Activated CD8-positive, alpha-beta memory T cell treated with anti-CD3 and anti-CD28 coated beads, Interleukin-2, amount 50 U/mL, for 48 hours (primary cell): ENCODE results near the gene BUB3.

ENCODE experiments used
- DNase-seq: peaks from one replicate; pipeline ENCODE4 v3.0.0-alpha.2; 2020

The BUB3 gene

DNA sequence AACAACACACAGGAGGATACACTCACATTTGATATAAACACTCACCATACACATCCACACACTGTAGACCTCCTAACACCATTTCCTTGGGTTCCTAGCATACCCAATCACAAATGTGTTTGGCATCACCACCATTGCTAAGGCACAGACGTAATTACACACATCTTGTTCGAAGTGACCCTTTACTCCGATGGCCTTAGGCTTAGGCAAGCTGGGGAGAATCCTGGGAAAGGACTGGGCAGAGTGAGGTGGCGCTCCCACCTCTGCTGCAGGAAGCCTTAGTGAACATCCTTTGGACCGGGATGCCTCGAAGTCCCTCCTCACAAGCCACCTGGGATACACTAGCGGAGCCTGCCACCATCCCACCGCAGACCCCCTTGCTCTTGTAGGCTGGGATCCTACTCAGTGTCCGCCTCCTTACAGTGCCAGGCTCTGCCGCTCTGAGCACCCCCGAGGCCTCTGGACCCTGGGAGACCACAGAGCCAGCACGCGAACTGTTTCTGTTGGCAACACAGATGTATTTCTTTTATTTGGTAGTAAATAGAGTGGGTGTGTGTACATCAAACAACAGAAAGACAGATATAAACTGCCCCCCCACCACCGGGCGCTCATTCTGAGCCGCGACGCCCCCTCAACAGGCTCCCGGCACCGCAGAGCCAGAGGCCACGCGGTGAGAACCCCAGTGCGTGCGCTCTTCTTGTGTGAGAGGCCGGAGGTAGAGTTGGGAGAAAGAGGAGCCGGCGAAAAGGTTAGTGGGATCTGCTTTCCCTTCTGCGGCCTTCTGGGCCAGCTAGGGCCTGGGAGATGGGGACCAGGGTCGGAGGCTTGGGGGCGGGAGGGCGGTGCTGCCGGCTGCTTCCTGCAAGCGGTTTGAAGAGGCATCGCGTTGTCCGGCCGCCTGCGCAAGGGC is 12.2 kb upstream of the BUB3 start:
- DNase-seq: no peak

- no peak for DNase-seq
These were observed 11.5 kb upstream of the BUB3 start for GRCh38 chr10:123142701-123143161.

DNA sequence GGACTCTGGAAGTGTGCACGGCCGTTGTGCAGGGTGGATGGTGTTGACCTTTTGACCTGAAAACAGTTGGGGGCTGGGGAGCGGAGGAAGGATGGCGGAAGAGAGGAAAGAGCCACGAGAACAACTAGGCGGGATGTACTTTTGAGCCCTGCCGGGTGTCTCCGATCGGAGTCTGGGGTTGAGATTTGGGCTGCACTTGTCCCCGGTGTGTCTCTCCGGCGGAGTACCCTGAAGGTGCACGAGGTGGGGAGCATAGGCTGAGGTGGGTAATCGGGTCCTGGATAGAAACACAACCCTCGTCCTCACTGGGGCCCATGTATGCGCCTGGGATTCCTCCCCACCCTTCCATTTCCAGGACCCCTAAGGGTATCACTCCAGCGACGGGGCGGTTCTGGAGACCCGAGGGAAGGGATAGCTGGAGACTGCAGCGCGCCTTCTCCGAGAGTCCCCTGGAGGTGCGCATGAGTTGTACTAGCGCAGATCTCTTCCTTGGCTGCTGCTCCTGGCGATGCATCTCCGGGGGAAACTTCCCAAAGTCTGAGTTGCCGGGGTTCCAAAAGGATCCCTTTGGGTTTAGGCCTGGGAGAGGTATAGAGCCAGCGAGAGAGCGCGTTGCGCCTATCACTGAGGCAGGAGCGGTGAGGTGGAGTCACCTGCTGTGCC is 10.9 kb upstream of the BUB3 start:
- no peak for DNase-seq

GRCh38 chr10:123143825-123144168 is 10.4 kb upstream of the BUB3 start:
- no peak for DNase-seq

- peak; percentile 61 for DNase-seq
These were observed 9.3 kb upstream of the BUB3 start for GRCh38 chr10:123144697-123145541.

DNA sequence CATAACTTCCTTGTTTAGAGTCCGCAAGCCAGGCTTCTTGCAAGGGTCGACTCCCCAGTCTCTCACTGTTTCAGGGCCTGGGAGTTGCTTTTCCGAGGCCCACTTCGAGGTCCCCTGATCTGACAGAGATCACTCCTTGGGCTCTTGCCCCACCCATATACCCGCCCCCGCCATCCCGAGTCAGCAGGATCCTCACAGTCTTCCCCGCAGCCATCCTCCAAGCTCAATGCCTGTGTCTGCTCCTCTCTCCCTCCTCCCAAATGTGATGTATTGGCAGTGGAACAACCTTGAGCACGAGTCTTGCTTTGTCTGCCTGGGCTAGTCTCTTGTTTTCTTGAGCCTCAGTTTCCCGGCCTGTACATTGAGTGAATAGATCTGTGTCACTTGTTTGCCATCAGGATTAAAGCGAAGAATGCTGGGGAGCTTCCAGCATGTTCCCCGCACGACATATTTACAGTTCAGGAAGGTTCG is 8.6 kb upstream of the BUB3 start:
- DNase-seq: no peak

DNA sequence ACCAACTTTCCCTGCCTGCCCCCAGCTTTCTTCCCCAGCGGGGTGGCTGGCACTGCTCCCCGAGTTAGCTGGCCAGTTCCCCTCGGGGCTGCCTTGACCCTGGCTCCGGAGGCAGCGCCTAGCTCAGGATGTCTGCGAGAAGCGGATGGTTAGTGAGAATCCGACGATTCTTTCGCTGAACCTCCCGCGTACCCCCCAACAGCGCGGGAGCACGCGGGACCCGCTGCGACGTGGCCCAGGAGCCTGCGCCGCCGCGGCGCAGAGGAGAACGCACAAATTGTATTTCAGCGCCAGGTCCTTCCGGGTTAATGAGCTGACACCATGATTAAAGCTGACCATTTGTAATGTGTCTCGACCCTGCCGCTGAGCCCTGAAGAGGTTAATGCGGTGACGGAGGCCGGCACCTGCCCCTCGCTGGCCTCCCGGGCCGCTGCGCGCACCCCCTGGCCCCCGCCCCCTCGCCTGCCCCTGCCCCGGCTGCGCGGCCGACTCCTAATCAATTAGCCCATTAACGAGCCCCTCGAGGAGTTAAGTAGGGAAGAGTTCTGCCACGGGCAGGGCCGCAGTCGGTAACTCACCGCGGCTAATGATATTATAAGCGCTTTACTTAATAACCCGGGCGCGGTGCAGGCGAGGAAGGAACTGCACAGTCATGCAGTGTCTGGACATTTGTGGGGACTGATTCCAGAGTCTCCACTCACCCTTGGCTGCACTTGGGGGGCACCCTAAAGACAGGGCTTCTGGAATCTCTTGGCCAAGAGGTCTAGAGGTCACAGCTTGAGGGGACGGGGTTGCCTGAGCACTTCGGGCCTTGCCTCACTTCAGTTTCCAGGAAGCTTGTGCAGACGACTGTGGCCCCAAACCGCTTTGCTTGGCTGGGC is 7.9 kb upstream of the BUB3 start:
- peak; percentile 59 for DNase-seq

DNA sequence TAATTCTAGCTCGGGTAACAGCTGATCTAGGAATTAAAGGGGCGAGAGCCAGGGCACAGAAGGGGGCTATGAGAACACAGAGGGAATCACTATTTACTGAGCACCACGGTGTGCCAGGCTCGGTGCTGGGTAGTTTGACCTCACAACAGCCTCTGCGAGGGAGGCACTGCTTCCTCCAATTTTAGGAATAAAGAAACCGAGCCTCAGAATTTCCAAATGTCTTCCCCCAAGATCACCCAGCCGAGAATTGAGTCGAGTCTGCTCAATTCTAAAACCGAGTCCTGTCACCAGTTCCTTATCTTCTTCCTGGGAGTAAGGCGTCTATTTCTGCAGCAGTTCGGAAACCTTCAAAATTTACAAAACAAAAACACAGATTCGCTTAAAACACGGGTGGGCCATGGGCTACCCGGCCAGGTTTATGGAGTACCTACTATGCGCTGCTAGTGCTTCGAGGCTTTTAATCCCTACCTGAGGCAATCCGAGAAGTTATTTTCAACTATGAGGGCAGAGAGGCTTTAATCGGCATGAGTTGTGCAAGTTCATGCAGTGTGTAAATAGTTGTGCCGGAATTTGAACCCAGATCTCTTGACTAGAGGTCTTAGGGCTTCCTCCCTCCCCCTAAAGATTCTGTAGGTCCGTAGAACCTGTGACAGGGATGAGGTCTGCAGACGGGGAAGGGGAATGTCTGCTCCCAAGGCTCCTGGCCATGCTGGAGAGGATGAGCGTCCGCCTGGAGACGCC is 7.1 kb upstream of the BUB3 start:
- DNase-seq: no peak

- peak; percentile 77 for DNase-seq
These were observed 6.4 kb upstream of the BUB3 start, which contains the start of gene HMX2 for GRCh38 chr10:123147635-123148413. Gene HMX2, plus strand, starts transcription at chr10:123148136. Its CDS starts 243 bp downstream, at chr10:123148379.

DNA sequence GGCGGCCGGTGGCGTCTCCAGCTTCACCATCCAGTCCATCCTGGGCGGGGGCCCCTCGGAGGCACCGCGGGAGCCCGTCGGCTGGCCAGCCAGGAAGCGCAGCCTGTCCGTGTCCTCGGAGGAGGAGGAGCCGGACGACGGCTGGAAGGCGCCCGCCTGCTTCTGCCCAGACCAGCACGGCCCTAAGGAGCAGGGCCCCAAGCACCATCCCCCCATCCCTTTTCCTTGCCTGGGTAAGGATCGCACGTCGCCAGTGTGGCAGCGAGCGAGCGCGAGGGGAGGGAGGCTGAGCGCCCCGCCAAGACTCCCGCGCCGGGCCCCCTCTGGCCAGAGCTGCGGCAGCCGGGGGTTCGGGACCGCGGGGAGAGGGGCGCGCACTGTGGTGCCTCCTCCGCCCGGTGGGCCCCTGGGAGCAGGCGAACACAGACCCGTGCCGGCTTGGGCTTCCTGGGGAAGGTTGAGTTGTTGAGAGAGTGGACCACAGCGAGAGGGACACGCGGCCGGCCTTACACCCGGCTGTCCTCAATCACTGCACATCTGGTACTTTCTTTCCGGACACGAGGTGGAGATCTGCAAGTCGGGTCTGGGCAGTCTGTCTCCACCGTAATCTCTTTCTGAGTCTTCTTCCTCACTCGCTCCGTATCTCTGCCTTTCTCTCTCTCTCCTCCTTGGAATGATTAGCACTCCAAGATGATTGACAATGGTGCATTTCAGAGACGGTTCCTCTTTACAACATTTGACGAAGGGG is 5.6 kb upstream of the BUB3 start:
- DNase-seq: no peak

- DNase-seq: no peak
These were observed 5.0 kb upstream of the BUB3 start for GRCh38 chr10:123149162-123149567.

DNA sequence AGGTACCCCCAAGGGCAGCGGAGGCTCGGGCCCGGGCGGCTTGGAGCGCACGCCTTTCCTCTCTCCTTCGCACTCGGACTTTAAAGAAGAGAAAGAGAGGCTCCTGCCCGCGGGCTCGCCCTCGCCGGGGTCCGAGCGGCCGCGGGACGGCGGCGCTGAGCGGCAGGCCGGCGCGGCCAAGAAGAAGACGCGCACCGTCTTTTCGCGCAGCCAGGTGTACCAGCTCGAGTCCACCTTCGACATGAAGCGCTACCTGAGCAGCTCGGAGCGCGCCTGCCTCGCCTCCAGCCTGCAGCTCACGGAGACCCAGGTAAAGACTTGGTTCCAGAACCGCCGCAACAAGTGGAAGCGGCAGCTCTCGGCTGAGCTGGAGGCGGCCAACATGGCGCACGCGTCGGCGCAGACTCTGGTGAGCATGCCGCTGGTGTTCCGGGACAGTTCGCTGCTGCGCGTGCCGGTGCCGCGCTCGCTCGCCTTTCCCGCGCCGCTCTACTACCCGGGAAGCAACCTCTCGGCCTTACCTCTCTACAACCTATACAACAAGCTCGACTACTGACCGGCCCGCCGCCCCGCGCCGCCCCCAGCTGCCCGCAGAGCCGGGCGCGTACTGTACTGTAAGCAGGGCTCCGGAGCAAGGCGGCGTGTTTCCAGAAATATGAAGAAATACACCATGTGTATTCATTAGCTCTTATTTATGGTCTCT is 4.5 kb upstream of the BUB3 start:
- DNase-seq: peak; percentile 78

- DNase-seq: no peak
These were observed 3.8 kb upstream of the BUB3 start for GRCh38 chr10:123150271-123150985.

- DNase-seq: peak; percentile 73
These were observed 3.0 kb upstream of the BUB3 start for GRCh38 chr10:123150986-123151736.

DNA sequence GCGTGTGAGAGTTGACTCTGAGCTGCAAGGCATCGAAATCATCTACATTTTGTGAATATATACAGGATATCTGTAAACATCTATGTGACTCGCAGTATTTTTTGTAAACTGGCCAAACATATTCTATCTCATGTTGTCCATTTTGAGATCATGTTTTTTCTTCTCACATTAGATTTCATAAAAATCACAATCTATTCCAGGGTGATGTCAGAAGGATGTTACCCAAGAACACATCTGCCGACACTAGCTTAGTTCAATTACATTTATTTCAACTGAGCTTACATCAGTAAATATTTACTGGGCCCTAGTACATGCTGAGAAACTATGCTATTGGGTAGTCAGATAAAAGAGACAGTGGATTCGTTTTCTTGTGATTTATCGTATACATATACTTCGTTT is 2.5 kb upstream of the BUB3 start:
- DNase-seq: no peak

- no peak for DNase-seq
These were observed 613 bp upstream of the BUB3 start for GRCh38 chr10:123153486-123154091.
